Stimulated activated CD4-positive, alpha-beta T cell treated with anti-CD3 and anti-CD28 coated beads, Interleukin-15, amount 100 ng/mL, for 1 hour (primary cell): ENCODE results near the gene IL3.
"Not testable (repeated sequence)": the region's sequence is repeated elsewhere in the genome, so short reads cannot be mapped to it uniquely, and the experiment has no call there.

Experiments
- DNase-seq, 2 donors: peaks; one replicate each; pipeline ENCODE4 v3.0.0-alpha.2; 2020; ENCODE audit warnings: low read depth in 1 of 2, low spot score in 1 of 2

IL3 gene

GRCh38 chr5:132093271-132093670, 32.8 kb downstream of the IL3 start:
- DNase-seq: no peak

GRCh38 chr5:132094393-132095076, 34.1 kb downstream of the IL3 start:
- DNase-seq: no peak

GRCh38 chr5:132095077-132095410, 34.6 kb downstream of the IL3 start:
- no peak for DNase-seq

- no peak for DNase-seq
Observed at GRCh38 chr5:132095424-132095972, 35.0 kb downstream of the IL3 start.

GRCh38 chr5:132096904-132097303, 36.4 kb downstream of the IL3 start:
- no peak for DNase-seq

- DNase-seq: no peak
Observed at GRCh38 chr5:132098151-132098594, 37.7 kb downstream of the IL3 start.

GRCh38 chr5:132098621-132099020, 38.2 kb downstream of the IL3 start:
- no peak for DNase-seq

- peak in 1 of 2 donors; percentile 34 for DNase-seq
Observed at GRCh38 chr5:132099076-132099748, 38.8 kb downstream of the IL3 start.

- no peak for DNase-seq
Observed at GRCh38 chr5:132099905-132100304, 39.5 kb downstream of the IL3 start.

- DNase-seq: no peak
Observed at GRCh38 chr5:132100672-132101261, 40.3 kb downstream of the IL3 start.

- no peak for DNase-seq
Observed at GRCh38 chr5:132101385-132101880, 41.0 kb downstream of the IL3 start.

- DNase-seq: no peak
Observed at GRCh38 chr5:132102101-132102701, 41.7 kb downstream of the IL3 start.

- no peak for DNase-seq
Observed at GRCh38 chr5:132102944-132103331, 42.5 kb downstream of the IL3 start.

GRCh38 chr5:132103332-132103951, 43.0 kb downstream of the IL3 start:
- peak; percentile 44 to 53 for DNase-seq

GRCh38 chr5:132103969-132104391, 43.5 kb downstream of the IL3 start:
- no peak for DNase-seq

- DNase-seq: no peak
Observed at GRCh38 chr5:132104556-132104955, 44.1 kb downstream of the IL3 start.

GRCh38 chr5:132105688-132106087, 45.2 kb downstream of the IL3 start:
- DNase-seq: no peak

GRCh38 chr5:132108495-132108894, 48.0 kb downstream of the IL3 start:
- not testable (repeated sequence) for DNase-seq

- DNase-seq: not testable (repeated sequence)
Observed at GRCh38 chr5:132108957-132109356, 48.5 kb downstream of the IL3 start.

- no peak for DNase-seq
Observed at GRCh38 chr5:132109494-132110053, 49.1 kb downstream of the IL3 start.

- DNase-seq: no peak
Observed at GRCh38 chr5:132110195-132110594, 49.7 kb downstream of the IL3 start.
